CD4-positive, alpha-beta memory T cell (primary cell): Measurements from ENCODE around the gene CCK. TPM values are rescaled to one million over a fixed set of nuclear protein-coding genes. Genes with fewer than 3 reads are reported as not detected.

Experiments used
- CTCF ChIA-PET: fragments of 350-600 bp; sonication (Branson Sonifier 250); formaldehyde crosslinking; loops from one replicate; lab custom pipeline; 2021; ENCODE audit warnings: inconsistent platforms; ENCODE audit not compliant: partially characterized antibody; lab: Charles Lee
- POLR2A ChIA-PET: fragments of 350-600 bp; sonication (Branson Sonifier 250); formaldehyde crosslinking; loops from one replicate; lab custom pipeline; 2021; ENCODE audit not compliant: partially characterized antibody; lab: Charles Lee
- DNase-seq, 5 donors: peaks; one replicate each; pipeline versions ENCODE4 v3.0.0 to v3.0.0-alpha.2; 2020 to 2022; ENCODE audit warnings: mixed read lengths in 1 of 5
- H3K27ac ChIP-seq: one replicate; pipeline ENCODE4 v1.7.0; 2013; ENCODE audit warnings: low read depth, low read length
- H3K27me3 ChIP-seq: 2 replicates; pipeline ENCODE4 v1.7.0; 2013; ENCODE audit warnings: mild to moderate bottlenecking, low read length, moderate library complexity; ENCODE audit not compliant: insufficient read depth
- H3K36me3 ChIP-seq: 2 replicates; pipeline ENCODE4 v1.7.0; 2013; ENCODE audit warnings: mild to moderate bottlenecking, low read length, moderate library complexity; ENCODE audit not compliant: insufficient read depth
- H3K4me1 ChIP-seq: 2 replicates; pipeline ENCODE4 v1.7.0; 2013; ENCODE audit warnings: mild to moderate bottlenecking, low read length, moderate library complexity; ENCODE audit not compliant: insufficient read depth
- H3K4me3 ChIP-seq, 2 donors: one replicate each; pipeline ENCODE4 v1.7.0; 2013; ENCODE audit warnings: low read length in 2 of 2, mild to moderate bottlenecking in 1 of 2
- H3K9me3 ChIP-seq, 2 donors: one replicate each; pipeline ENCODE4 v1.7.0; 2013; ENCODE audit warnings: low read length in 2 of 2, control low read depth in 1 of 2; ENCODE audit not compliant: control insufficient read depth in 1 of 2
- H3K27ac Mint-ChIP-seq, 7 donors: one replicate each; pipeline ENCODE4 v1.8.0; 2020 to 2021; ENCODE audit warnings: mixed read lengths in 7 of 7, mild to moderate bottlenecking in 6 of 7, inconsistent platforms in 3 of 7, moderate library complexity in 3 of 7
- H3K27me3 Mint-ChIP-seq, 2 donors: one replicate each; pipeline ENCODE4 v1.8.0; 2020 to 2021; ENCODE audit warnings: mixed read lengths in 2 of 2
- H3K36me3 Mint-ChIP-seq, 2 donors: one replicate each; pipeline ENCODE4 v1.8.0; 2020 to 2021; ENCODE audit warnings: mixed read lengths in 2 of 2, inconsistent platforms in 1 of 2, mild to moderate bottlenecking in 1 of 2
- H3K4me1 Mint-ChIP-seq, 4 donors: one replicate each; pipeline ENCODE4 v1.8.0; 2020 to 2021; ENCODE audit warnings: mixed read lengths in 4 of 4, mild to moderate bottlenecking in 1 of 4
- H3K4me3 Mint-ChIP-seq, 8 donors: one replicate each; pipeline ENCODE4 v1.8.0; 2020 to 2021; ENCODE audit warnings: mixed read lengths in 8 of 8, mild to moderate bottlenecking in 7 of 8, moderate library complexity in 6 of 8, inconsistent platforms in 3 of 8
- H3K9me3 Mint-ChIP-seq, 8 donors: one replicate each; pipeline ENCODE4 v1.8.0; 2020 to 2021; ENCODE audit warnings: mixed read lengths in 8 of 8, mild to moderate bottlenecking in 5 of 8, inconsistent platforms in 3 of 8, moderate library complexity in 1 of 8
- intact Hi-C: fragments of 100-400 bp; cut with micrococcal nuclease; formaldehyde crosslinking; loops from one replicate; pipeline ENCODE4 v1.15.1; 2023
- polyA plus RNA-seq, 2 donors: library from polyadenylated mRNA; unstranded; fragments of 300-500 nt; fragmentation: Illumina TruSeq; gene quantifications; one replicate each; pipeline ENCODE4 v1.2.3, GENCODE V29; 2021
- total RNA-seq, 2 experiments: library from RNA; stranded (reverse); gene quantifications; one replicate each; pipeline ENCODE4 v1.2.3, GENCODE V29; 2021

Gene CCK
- total and polyA plus RNA-seq, 4 experiments from 2014 or later = not detected

DNA sequence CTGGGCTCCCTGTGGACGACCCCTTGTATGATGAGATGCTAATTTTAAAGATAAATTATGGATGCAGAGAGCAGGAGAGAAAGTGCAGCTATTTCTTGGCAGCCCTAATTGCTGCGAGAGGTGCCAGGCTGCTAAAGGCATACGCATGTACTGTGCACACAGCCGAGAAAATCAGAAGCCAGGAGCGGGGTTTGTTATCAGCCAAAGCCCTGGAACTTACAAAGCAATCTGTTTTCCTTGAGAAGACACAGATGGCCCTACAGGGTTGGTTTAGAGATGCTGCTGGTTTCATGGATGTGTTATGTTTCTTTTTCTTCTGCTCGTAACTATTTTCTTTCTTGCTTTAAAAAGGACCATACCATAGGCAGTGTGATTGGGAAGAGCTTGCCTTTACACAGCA is 11.7 kb upstream of the CCK start:
- POLR2A ChIA-PET = no interaction called here
- Mint-ChIP-seq H3K36me3 (no peaks in the 10 kb centered on the region), H3K27ac (no peak overlapping the region), H3K4me1 (no peaks in the 10 kb centered on the region), H3K27me3 (peaks cover 2 to 4% of the 10 kb centered on the region in 2 donors), H3K4me3 (no peak overlapping the region), H3K9me3 (peaks cover 0 to 25% (median 22%) of the 10 kb centered on the region in 8 donors)
- Histone ChIP-seq H3K36me3 (no peaks in the 10 kb centered on the region), H3K27ac (no peak overlapping the region), H3K9me3 (no peaks in the 10 kb centered on the region), H3K27me3 (no peaks in the 10 kb centered on the region), H3K4me1 (no peaks in the 10 kb centered on the region), H3K4me3 (no peak overlapping the region)
- DNase-seq = no peak
- intact Hi-C loops = no loop called here
- CTCF ChIA-PET = interaction anchor here (1.3 kb wide), 1 partner anchor 14 kb away, joined by 3 read pairs; no protein-coding TSS in a partner anchor

DNA sequence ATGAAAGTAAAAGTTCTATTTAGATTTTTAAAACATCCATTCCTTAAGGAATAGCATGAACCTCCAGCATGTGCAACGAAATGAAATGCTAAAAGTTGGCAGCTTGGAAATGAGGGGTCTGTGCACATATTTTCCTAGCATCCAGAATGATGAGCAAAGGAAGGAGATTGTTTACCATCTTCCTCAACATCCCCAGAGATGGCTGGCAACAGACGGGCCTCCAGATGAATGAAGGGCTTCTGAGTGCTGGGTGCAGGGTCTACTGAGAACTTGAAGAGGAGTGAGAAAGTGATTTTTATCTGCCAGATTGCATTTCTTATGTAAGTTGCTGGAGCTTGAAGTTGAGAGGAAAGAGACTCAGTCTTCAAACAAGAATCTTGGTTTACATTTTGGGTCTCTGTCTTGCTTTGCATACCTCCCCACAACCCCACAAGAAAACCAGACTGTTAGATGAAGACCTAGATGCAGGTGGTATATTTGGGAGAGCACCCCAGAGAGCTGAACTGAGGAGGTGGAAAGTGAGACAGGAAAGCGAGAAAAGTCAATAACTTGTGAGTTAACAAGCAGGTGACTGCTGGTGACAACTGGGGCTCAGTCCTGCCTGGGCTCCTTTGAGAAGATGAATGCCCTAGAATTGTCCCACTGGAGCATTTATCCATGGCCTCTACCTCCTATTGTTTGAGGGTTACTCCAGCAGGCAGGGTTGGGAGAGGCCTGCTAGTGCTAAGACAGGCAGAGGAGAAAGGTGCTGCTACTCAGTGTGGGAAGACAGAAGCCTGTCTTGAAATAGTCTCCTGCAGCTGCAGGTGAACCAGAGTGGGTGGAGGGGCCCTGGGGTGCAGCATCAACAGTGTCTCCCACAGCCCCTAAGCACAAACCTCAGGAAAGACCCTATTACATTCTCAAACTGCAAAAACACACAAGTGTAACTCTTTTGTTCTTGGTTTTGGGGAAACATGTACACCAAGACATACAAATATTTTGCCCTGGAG is 10.5 kb upstream of the CCK start:
- no peak overlapping the region for H3K27ac ChIP-seq
- no peaks in the 10 kb centered on the region for H3K27me3 ChIP-seq
- Mint-ChIP-seq H3K36me3 (no peaks in the 10 kb centered on the region), H3K9me3 (peaks cover 0 to 32% (median 28%) of the 10 kb centered on the region in 8 donors), H3K4me3 (no peak overlapping the region), H3K4me1 (no peaks in the 10 kb centered on the region), H3K27ac (no peak overlapping the region), H3K27me3 (peaks cover 9 to 12% of the 10 kb centered on the region in 2 donors)
- no peaks in the 10 kb centered on the region for H3K36me3 ChIP-seq
- H3K4me1 ChIP-seq = no peaks in the 10 kb centered on the region
- POLR2A ChIA-PET = no interaction called here
- no peak for DNase-seq
- no peaks in the 10 kb centered on the region for H3K9me3 ChIP-seq
- no peak overlapping the region for H3K4me3 ChIP-seq
- CTCF ChIA-PET = no interaction called here
- intact Hi-C loops = no loop called here

DNA sequence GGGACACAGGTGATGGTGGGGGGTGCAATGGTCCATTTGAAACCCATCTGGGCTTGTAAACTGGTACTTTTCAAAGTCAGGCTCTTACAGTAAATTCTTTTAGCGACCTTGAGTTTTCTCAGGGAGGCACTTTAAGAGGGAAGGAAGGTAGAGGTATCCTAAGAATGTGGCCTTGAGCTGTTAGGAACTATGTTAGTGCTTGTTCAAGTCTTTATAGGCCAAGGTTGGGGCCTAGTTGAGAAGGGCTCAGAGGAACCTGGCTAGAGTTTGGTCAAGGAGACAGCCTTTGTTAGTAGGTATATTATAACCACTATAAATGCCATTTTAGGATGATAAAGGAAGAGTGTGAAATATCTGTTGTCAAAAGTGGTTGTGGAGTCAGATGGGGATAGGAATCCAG is 9.2 kb upstream of the CCK start:
- no peak overlapping the region for H3K27ac Mint-ChIP-seq
- H3K27me3 ChIP-seq = no peaks in the 10 kb centered on the region
- H3K36me3 ChIP-seq = no peaks in the 10 kb centered on the region
- no peaks in the 10 kb centered on the region for H3K4me1 ChIP-seq
- ChIA-PET CTCF (no interaction called here), POLR2A (no interaction called here)
- no peaks in the 10 kb centered on the region for H3K9me3 ChIP-seq
- DNase-seq = no peak
- H3K4me3 Mint-ChIP-seq = no peak overlapping the region
- no peaks in the 10 kb centered on the region for H3K36me3 Mint-ChIP-seq
- no peak overlapping the region for H3K27ac ChIP-seq
- H3K4me1 Mint-ChIP-seq = no peaks in the 10 kb centered on the region
- peaks cover 14 to 19% of the 10 kb centered on the region in 2 donors for H3K27me3 Mint-ChIP-seq
- no peak overlapping the region for H3K4me3 ChIP-seq
- intact Hi-C loops = no loop called here
- peaks cover 0 to 27% (median 20%) of the 10 kb centered on the region in 8 donors for H3K9me3 Mint-ChIP-seq

GRCh38 chr3:42274266-42274665 is 8.3 kb upstream of the CCK start:
- no peak for DNase-seq
- Mint-ChIP-seq H3K4me3 (no peak overlapping the region), H3K36me3 (no peaks in the 10 kb centered on the region), H3K4me1 (no peaks in the 10 kb centered on the region), H3K9me3 (peaks cover 0 to 20% (median 12%) of the 10 kb centered on the region in 8 donors), H3K27me3 (peaks cover 17 to 26% of the 10 kb centered on the region in 2 donors), H3K27ac (no peak overlapping the region)
- Histone ChIP-seq H3K9me3 (no peaks in the 10 kb centered on the region), H3K27ac (no peak overlapping the region), H3K4me1 (no peaks in the 10 kb centered on the region), H3K36me3 (no peaks in the 10 kb centered on the region), H3K27me3 (no peaks in the 10 kb centered on the region), H3K4me3 (no peak overlapping the region)
- CTCF ChIA-PET = no interaction called here
- intact Hi-C loops = no loop called here
- POLR2A ChIA-PET = no interaction called here

DNA sequence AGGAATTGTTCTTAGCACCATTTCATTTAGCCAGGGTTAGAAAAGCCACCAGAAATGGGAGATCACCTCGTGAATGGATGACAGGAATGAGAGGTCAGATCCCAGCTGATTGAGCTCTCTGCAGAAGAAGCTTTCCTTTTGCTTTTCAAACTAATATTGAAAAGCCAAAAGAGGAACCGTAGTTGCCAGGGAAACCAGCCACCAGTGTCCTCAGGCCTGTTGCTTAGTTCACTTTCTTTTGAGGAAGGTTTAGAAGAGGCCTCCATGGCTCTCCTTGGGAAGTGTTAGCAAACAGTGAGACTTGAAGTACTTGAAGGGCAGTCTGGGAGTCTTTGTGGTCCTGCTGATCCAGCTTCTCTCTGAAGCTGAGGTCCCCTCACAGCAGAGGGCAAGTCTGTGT is 7.4 kb upstream of the CCK start:
- Histone ChIP-seq H3K9me3 (no peaks in the 10 kb centered on the region), H3K4me3 (no peak overlapping the region), H3K27me3 (no peaks in the 10 kb centered on the region), H3K4me1 (no peaks in the 10 kb centered on the region), H3K36me3 (no peaks in the 10 kb centered on the region), H3K27ac (no peak overlapping the region)
- Mint-ChIP-seq H3K9me3 (peaks cover 0 to 17% (median 10%) of the 10 kb centered on the region in 8 donors), H3K4me1 (no peaks in the 10 kb centered on the region), H3K36me3 (no peaks in the 10 kb centered on the region), H3K4me3 (no peak overlapping the region), H3K27me3 (peaks cover 18 to 35% of the 10 kb centered on the region in 2 donors), H3K27ac (no peak overlapping the region)
- CTCF ChIA-PET = no interaction called here
- intact Hi-C loops = no loop called here
- DNase-seq = no peak
- POLR2A ChIA-PET = no interaction called here

- no peak overlapping the region for H3K27ac Mint-ChIP-seq
- peaks cover 0 to 4% of the 10 kb centered on the region in 2 donors for H3K36me3 Mint-ChIP-seq
- Histone ChIP-seq H3K4me3 (no peak overlapping the region), H3K27ac (no peak overlapping the region), H3K9me3 (no peaks in the 10 kb centered on the region), H3K4me1 (no peaks in the 10 kb centered on the region), H3K27me3 (peaks cover 6% of the 10 kb centered on the region), H3K36me3 (no peaks in the 10 kb centered on the region)
- no peaks in the 10 kb centered on the region for H3K4me1 Mint-ChIP-seq
- no peak for DNase-seq
- ChIA-PET POLR2A (no interaction called here), CTCF (no interaction called here)
- peaks cover 28 to 51% of the 10 kb centered on the region in 2 donors for H3K27me3 Mint-ChIP-seq
- peaks cover 0 to 17% (median 10%) of the 10 kb centered on the region in 8 donors for H3K9me3 Mint-ChIP-seq
- no peak overlapping the region for H3K4me3 Mint-ChIP-seq
- intact Hi-C loops = no loop called here
These were observed 5.8 kb upstream of the CCK start for GRCh38 chr3:42271786-42272185.

DNA sequence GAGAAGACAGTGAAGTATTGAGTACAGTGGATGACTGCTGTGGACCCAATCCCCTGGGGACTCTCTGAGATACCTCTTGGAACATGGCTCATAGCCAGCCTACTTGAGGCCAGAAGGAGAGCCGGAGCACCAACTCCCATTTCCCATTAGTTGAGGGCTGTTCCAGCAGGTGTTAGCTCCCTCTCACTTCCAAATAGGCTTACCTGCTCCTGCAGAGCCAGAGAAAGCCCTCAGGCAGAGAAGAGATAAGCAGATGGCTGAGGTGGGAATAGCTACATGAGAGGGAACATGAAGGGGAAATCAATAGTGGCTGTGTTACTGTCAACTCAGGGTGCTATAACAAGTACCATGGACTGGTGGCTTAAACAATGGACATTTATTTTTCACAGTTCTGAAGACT is 4.6 kb upstream of the CCK start:
- CTCF ChIA-PET = no interaction called here
- POLR2A ChIA-PET = no interaction called here

More for the DNA sequence above, 4.6 kb upstream of the CCK start:
- no peaks in the 10 kb centered on the region for H3K4me1 ChIP-seq
- no peaks in the 10 kb centered on the region for H3K4me1 Mint-ChIP-seq
- H3K9me3 ChIP-seq = no peaks in the 10 kb centered on the region
- no peak overlapping the region for H3K4me3 ChIP-seq
- peaks cover 0 to 4% of the 10 kb centered on the region in 2 donors for H3K36me3 Mint-ChIP-seq
- no peak overlapping the region for H3K4me3 Mint-ChIP-seq
- peaks cover 31 to 50% of the 10 kb centered on the region in 2 donors for H3K27me3 Mint-ChIP-seq
- H3K27me3 ChIP-seq = peaks cover 6% of the 10 kb centered on the region
- H3K27ac ChIP-seq = no peak overlapping the region
- DNase-seq = no peak
- H3K27ac Mint-ChIP-seq = no peak overlapping the region
- intact Hi-C loops = no loop called here
- no peaks in the 10 kb centered on the region for H3K36me3 ChIP-seq
- H3K9me3 Mint-ChIP-seq = peaks cover 0 to 17% (median 10%) of the 10 kb centered on the region in 8 donors
